Activated CD8-positive, alpha-beta T cell treated with anti-CD3 and anti-CD28 coated beads, Interleukin-2, amount 10 ng/mL, durations not matched to agents 7 days and 5 days (primary cell): ENCODE data around the gene SMYD2. TPM values are rescaled to one million over a fixed set of nuclear protein-coding genes. Genes with fewer than 3 reads are reported as not detected.
"Not testable (repeated sequence)": the region's sequence is repeated elsewhere in the genome, so short reads cannot be mapped to it uniquely, and the experiment has no call there.

Experiments
- ATAC-seq: fragments of 150-1000 bp; cut with Tn5 transposase; one replicate; pipeline ENCODE4 v1.10.0; 2021; ENCODE audit warnings: moderate library complexity
- CTCF ChIA-PET: fragments of 350-600 bp; sonication (Branson Sonifier 250); formaldehyde crosslinking; loops from one replicate; lab custom pipeline; 2021; ENCODE audit warnings: antibody characterized with exemption; lab: Charles Lee
- POLR2A ChIA-PET: fragments of 350-600 bp; sonication (Branson Sonifier 250); formaldehyde crosslinking; loops from one replicate; lab custom pipeline; 2021; ENCODE audit warnings: antibody characterized with exemption; lab: Charles Lee
- DNase-seq: peaks from one replicate; pipeline ENCODE4 v3.0.0-alpha.2; 2020
- H3K27ac Mint-ChIP-seq: one replicate; pipeline ENCODE4 v1.8.0; 2021; ENCODE audit warnings: mild to moderate bottlenecking, mixed read lengths
- H3K27me3 Mint-ChIP-seq: one replicate; pipeline ENCODE4 v1.8.0; 2021; ENCODE audit warnings: low read depth, mixed read lengths
- H3K36me3 Mint-ChIP-seq: one replicate; pipeline ENCODE4 v1.8.0; 2021; ENCODE audit warnings: low read depth, mixed read lengths
- H3K4me1 Mint-ChIP-seq: one replicate; pipeline ENCODE4 v1.8.0; 2021; ENCODE audit warnings: low read depth, mixed read lengths
- H3K4me3 Mint-ChIP-seq: one replicate; pipeline ENCODE4 v1.8.0; 2021; ENCODE audit warnings: mild to moderate bottlenecking, mixed read lengths
- H3K9me3 Mint-ChIP-seq: one replicate; pipeline ENCODE4 v1.8.0; 2022; ENCODE audit warnings: mixed read lengths; ENCODE audit not compliant: insufficient read depth
- total RNA-seq, 2 experiments: library from RNA; stranded (reverse); gene quantifications; one replicate each; pipeline ENCODE4 v1.2.3, GENCODE V29; 2021

SMYD2 gene
- total RNA-seq, 2 experiments from 2014 or later: 37.2 to 38.4 TPM

GRCh38 chr1:214275700-214276099, 5.3 kb upstream of the SMYD2 start:
- Mint-ChIP-seq H3K27me3 (peaks cover 22% of the 10 kb centered on the region), H3K4me1 (peaks cover 22% of the 10 kb centered on the region)
- not testable (repeated sequence) for DNase-seq, H3K4me3 Mint-ChIP-seq, H3K9me3 Mint-ChIP-seq, ATAC-seq, H3K36me3 Mint-ChIP-seq, H3K27ac Mint-ChIP-seq
- ChIA-PET POLR2A (interaction anchor here (0.6 kb wide), 1 partner anchor 23 kb away, joined by 4 read pairs; no protein-coding TSS in a partner anchor), CTCF (interaction anchor here (1.5 to 6.2 kb wide), 4 partner anchors 15 to 56 kb away, joined by 4 to 48 read pairs (median 8); no protein-coding TSS in a partner anchor)

GRCh38 chr1:214276786-214277185, 4.2 kb upstream of the SMYD2 start:
- no peak overlapping the region for H3K4me3 Mint-ChIP-seq
- CTCF ChIA-PET: interaction anchor here (1.3 to 6.2 kb wide), 6 partner anchors 16 to 55 kb away, joined by 3 to 48 read pairs (median 7); no protein-coding TSS in a partner anchor
- DNase-seq (no peak), ATAC-seq (no peak)
- H3K27me3 Mint-ChIP-seq: peaks cover 16% of the 10 kb centered on the region
- POLR2A ChIA-PET: no interaction called here
- H3K36me3 Mint-ChIP-seq: no peaks in the 10 kb centered on the region
- peaks cover 18% of the 10 kb centered on the region for H3K4me1 Mint-ChIP-seq
- H3K9me3 Mint-ChIP-seq: no peaks in the 10 kb centered on the region
- H3K27ac Mint-ChIP-seq: no peak overlapping the region

GRCh38 chr1:214277704-214278635, 3.0 kb upstream of the SMYD2 start:
- DNase-seq (no peak), ATAC-seq (no peak)
- Mint-ChIP-seq H3K36me3 (no peaks in the 10 kb centered on the region), H3K4me3 (no peak overlapping the region), H3K4me1 (peaks cover 26% of the 10 kb centered on the region), H3K9me3 (no peaks in the 10 kb centered on the region), H3K27ac (no peak overlapping the region), H3K27me3 (peaks cover 5% of the 10 kb centered on the region)
- ChIA-PET POLR2A (no interaction called here), CTCF (interaction anchor here (1.3 to 6.2 kb wide), 5 partner anchors 17 to 55 kb away, joined by 3 to 48 read pairs (median 18); no protein-coding TSS in a partner anchor)

GRCh38 chr1:214280386-214281020, 456 bp upstream of the SMYD2 start:
- DNase-seq (peak; percentile 44), ATAC-seq (peak; percentile 63)
- peak overlapping the region; percentile 78 for H3K27ac Mint-ChIP-seq
- H3K4me1 Mint-ChIP-seq: peaks cover 41% of the 10 kb centered on the region
- H3K27me3 Mint-ChIP-seq: no peaks in the 10 kb centered on the region
- H3K4me3 Mint-ChIP-seq: peak overlapping the region; percentile 68
- CTCF ChIA-PET: interaction anchor here (2.3 to 6.2 kb wide), 3 partner anchors 20 to 52 kb away, joined by 15 to 48 read pairs (median 24); no protein-coding TSS in a partner anchor
- H3K9me3 Mint-ChIP-seq: no peaks in the 10 kb centered on the region
- H3K36me3 Mint-ChIP-seq: no peaks in the 10 kb centered on the region
- POLR2A ChIA-PET: interaction anchor here (0.5 to 1.4 kb wide), 3 partner anchors 19 to 267 kb away, joined by 4 to 5 read pairs (median 4); no protein-coding TSS in a partner anchor

GRCh38 chr1:214281720-214282629, 1.0 kb downstream of the SMYD2 start:
- Mint-ChIP-seq H3K9me3 (no peaks in the 10 kb centered on the region), H3K27ac (peak overlapping the region; percentile 82), H3K36me3 (no peaks in the 10 kb centered on the region), H3K4me3 (peak overlapping the region; percentile 84), H3K4me1 (peaks cover 47% of the 10 kb centered on the region), H3K27me3 (no peaks in the 10 kb centered on the region)
- no peak for DNase-seq
- ChIA-PET POLR2A (no interaction called here), CTCF (interaction anchor here (0.9 to 2.9 kb wide), 6 partner anchors 20 to 51 kb away, joined by 3 to 17 read pairs (median 4); no protein-coding TSS in a partner anchor)
- no peak for ATAC-seq

GRCh38 chr1:214282630-214283242, 1.8 kb downstream of the SMYD2 start:
- POLR2A ChIA-PET: no interaction called here
- DNase-seq: no peak

GRCh38 chr1:214285610-214286440, 4.9 kb downstream of the SMYD2 start:
- DNase-seq: no peak
- peaks cover 23% of the 10 kb centered on the region for H3K36me3 Mint-ChIP-seq
- POLR2A ChIA-PET: no interaction called here
- no peaks in the 10 kb centered on the region for H3K9me3 Mint-ChIP-seq
- H3K4me3 Mint-ChIP-seq: no peak overlapping the region
- H3K27ac Mint-ChIP-seq: no peak overlapping the region
- no peaks in the 10 kb centered on the region for H3K27me3 Mint-ChIP-seq
- H3K4me1 Mint-ChIP-seq: peaks cover 47% of the 10 kb centered on the region
- no peak for ATAC-seq
- CTCF ChIA-PET: interaction anchor here (1.0 to 1.9 kb wide), 5 partner anchors 24 to 46 kb away, joined by 3 to 6 read pairs (median 3); no protein-coding TSS in a partner anchor

More at GRCh38 chr1:214282630-214283242, 1.8 kb downstream of the SMYD2 start:
- no peak for ATAC-seq
- Mint-ChIP-seq H3K4me3 (peak overlapping the region; percentile 84), H3K27me3 (no peaks in the 10 kb centered on the region), H3K36me3 (peaks cover under 1% of the 10 kb centered on the region), H3K9me3 (no peaks in the 10 kb centered on the region), H3K27ac (peak overlapping the region; percentile 39), H3K4me1 (peaks cover 48% of the 10 kb centered on the region)
- CTCF ChIA-PET: interaction anchor here (0.9 to 2.9 kb wide), 6 partner anchors 21 to 50 kb away, joined by 3 to 17 read pairs (median 4); no protein-coding TSS in a partner anchor

GRCh38 chr1:214287884-214288283, 6.9 kb downstream of the SMYD2 start:
- Mint-ChIP-seq H3K4me3 (no peak overlapping the region), H3K27me3 (no peaks in the 10 kb centered on the region), H3K36me3 (peaks cover 23% of the 10 kb centered on the region), H3K27ac (no peak overlapping the region), H3K9me3 (no peaks in the 10 kb centered on the region), H3K4me1 (peaks cover 40% of the 10 kb centered on the region)
- DNase-seq: no peak
- CTCF ChIA-PET: interaction anchor here (1.3 to 1.9 kb wide), 2 partner anchors 26 to 45 kb away, joined by 3 to 6 read pairs; no protein-coding TSS in a partner anchor
- POLR2A ChIA-PET: no interaction called here
- ATAC-seq: no peak

GRCh38 chr1:214289574-214290272, 8.8 kb downstream of the SMYD2 start:
- DNase-seq: no peak
- H3K4me1 Mint-ChIP-seq: peaks cover 30% of the 10 kb centered on the region
- POLR2A ChIA-PET: no interaction called here

More at GRCh38 chr1:214289574-214290272, 8.8 kb downstream of the SMYD2 start:
- Mint-ChIP-seq H3K4me3 (no peak overlapping the region), H3K27me3 (no peaks in the 10 kb centered on the region), H3K9me3 (no peaks in the 10 kb centered on the region), H3K36me3 (peaks cover 23% of the 10 kb centered on the region), H3K27ac (no peak overlapping the region)
- CTCF ChIA-PET: interaction anchor here (0.9 to 1.0 kb wide), 2 partner anchors 18 to 39 kb away, joined by 3 read pairs; no protein-coding TSS in a partner anchor
- no peak for ATAC-seq
